HepG2 (cell line): Measurements from ENCODE around the gene TMEM108.

ENCODE experiments used
- CREB1 ChIP-seq, 2 experiments: fragments of 450-650 bp in 1 of 2; IDR thresholded peaks; 2 replicates each; pipeline ENCODE4 v1.6.1; 2016 to 2017; ENCODE audit warnings: control low read depth in 1 of 2, mild to moderate bottlenecking in 1 of 2, missing compliant biosample characterization in 1 of 2, missing genetic modification characterization in 1 of 2
- CTCF ChIP-seq: sonication (generic); formaldehyde crosslinking; IDR thresholded peaks from 2 replicates; pipeline ENCODE4 v1.5.0; 2020; ENCODE audit warnings: mild to moderate bottlenecking, missing genetic modification reagents, moderate library complexity
- EEA1 ChIP-seq: sonication (generic); formaldehyde crosslinking; IDR thresholded peaks from 2 replicates; pipeline ENCODE4 v1.5.1; 2020; ENCODE audit warnings: mild to moderate bottlenecking, missing genetic modification reagents, borderline replicate concordance
- GABPA ChIP-seq, 2 experiments: IDR thresholded peaks; 2 replicates each; pipeline ENCODE4 v1.6.1; 2011 to 2016; ENCODE audit warnings: low read depth in 2 of 2, low read length in 1 of 2, missing biosample characterization in 1 of 2, missing genetic modification characterization in 1 of 2
- IRF2 ChIP-seq: IDR thresholded peaks from 2 replicates; pipeline ENCODE4 v1.6.1; 2018; ENCODE audit warnings: missing genetic modification reagents, missing compliant biosample characterization
- POLR2A ChIP-seq, 2 experiments: IDR thresholded peaks; 2 replicates each; pipeline ENCODE4 v1.6.1; 2011; ENCODE audit warnings: low read depth in 2 of 2, low read length in 2 of 2, mild to moderate bottlenecking in 1 of 2, moderate library complexity in 1 of 2; ENCODE audit not compliant: insufficient read depth in 1 of 2
- SIN3A ChIP-seq: IDR thresholded peaks from 2 replicates; pipeline ENCODE4 v1.6.1; 2011; ENCODE audit warnings: low read depth, mild to moderate bottlenecking, control low read depth, low read length, borderline replicate concordance
- TCF7L2 ChIP-seq: IDR thresholded peaks from 2 replicates; pipeline ENCODE4 v1.6.1; 2011; ENCODE audit warnings: mild to moderate bottlenecking, low read depth, low read length, moderate library complexity
- ZBTB43 ChIP-seq: sonication (generic); formaldehyde crosslinking; conservative IDR thresholded peaks from 2 replicates; pipeline ENCODE4 v1.4.0; 2020; ENCODE audit warnings: missing genetic modification reagents
- ZFP1 ChIP-seq: IDR thresholded peaks from 2 replicates; pipeline ENCODE4 v1.6.1; 2016
- ZNF12 ChIP-seq: sonication (generic); formaldehyde crosslinking; IDR thresholded peaks from 2 replicates; pipeline ENCODE4 v1.5.0; 2020; ENCODE audit warnings: missing genetic modification reagents
- ZNF44 ChIP-seq: sonication (generic); formaldehyde crosslinking; IDR thresholded peaks from 2 replicates; pipeline ENCODE4 v1.5.1; 2020; ENCODE audit warnings: mild to moderate bottlenecking, missing genetic modification reagents
- TF ChIP-seq, protein P1 (sequence below): sonication (generic); formaldehyde crosslinking; IDR thresholded peaks from 2 replicates; pipeline ENCODE4 v1.4.0; 2020; ENCODE audit warnings: missing genetic modification reagents
- TF ChIP-seq, protein P2 (sequence below): IDR thresholded peaks from 2 replicates; pipeline ENCODE4 v1.6.1; 2016; ENCODE audit warnings: low read depth, missing genetic modification reagents, missing compliant biosample characterization

DNA sequence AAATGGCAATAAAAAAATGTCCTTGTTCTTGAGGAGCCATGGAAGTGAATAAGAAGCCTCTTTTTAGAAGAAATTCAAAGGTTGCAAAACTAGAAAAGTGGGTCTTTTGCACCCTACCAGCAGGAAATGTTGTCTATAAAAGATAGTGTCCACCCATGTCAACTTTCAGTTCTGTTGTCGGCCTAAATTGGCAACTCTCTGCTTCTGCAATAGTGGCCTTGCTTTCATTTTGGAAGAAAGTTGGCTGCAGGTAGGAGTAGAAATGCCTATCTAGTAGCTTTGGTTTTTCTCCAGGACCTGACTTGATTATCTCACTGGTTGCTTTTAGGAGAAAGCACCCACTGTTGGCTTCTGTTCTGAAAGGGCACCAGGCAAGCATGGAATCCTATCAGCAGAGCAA, 85.4 kb downstream of the TMEM108 start:
- TF ChIP-seq ZBTB43 (CRISPR knock-in tag), result no peak
- no peak for TF ChIP-seq EEA1 (CRISPR knock-in tag)
- TF ChIP-seq CTCF, result no peak
- TF ChIP-seq GABPA (IDR thresholded peaks at IDR 0.05; ENCODE audit: low read depth, low read length), result no peak
- no peak for TF ChIP-seq GABPA (CRISPR knock-in tag; IDR thresholded peaks at IDR 0.05; ENCODE audit: low read depth)
- TF ChIP-seq ZNF44 (CRISPR knock-in tag), result no peak
- TF ChIP-seq POLR2A (IDR thresholded peaks at IDR 0.05; ENCODE audit: insufficient read depth in 1 of 2, low read depth in 2 of 2, low read length in 2 of 2), result no peak
- TF ChIP-seq ZNF12, result no peak
- TF ChIP-seq TCF7L2, result no peak
- no peak for TF ChIP-seq SIN3A
- TF ChIP-seq, protein P1, sequence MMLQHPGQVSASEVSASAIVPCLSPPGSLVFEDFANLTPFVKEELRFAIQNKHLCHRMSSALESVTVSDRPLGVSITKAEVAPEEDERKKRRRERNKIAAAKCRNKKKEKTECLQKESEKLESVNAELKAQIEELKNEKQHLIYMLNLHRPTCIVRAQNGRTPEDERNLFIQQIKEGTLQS (CRISPR knock-in tag), result no peak
- TF ChIP-seq ZFP1, result no peak
- TF ChIP-seq, protein P2, sequence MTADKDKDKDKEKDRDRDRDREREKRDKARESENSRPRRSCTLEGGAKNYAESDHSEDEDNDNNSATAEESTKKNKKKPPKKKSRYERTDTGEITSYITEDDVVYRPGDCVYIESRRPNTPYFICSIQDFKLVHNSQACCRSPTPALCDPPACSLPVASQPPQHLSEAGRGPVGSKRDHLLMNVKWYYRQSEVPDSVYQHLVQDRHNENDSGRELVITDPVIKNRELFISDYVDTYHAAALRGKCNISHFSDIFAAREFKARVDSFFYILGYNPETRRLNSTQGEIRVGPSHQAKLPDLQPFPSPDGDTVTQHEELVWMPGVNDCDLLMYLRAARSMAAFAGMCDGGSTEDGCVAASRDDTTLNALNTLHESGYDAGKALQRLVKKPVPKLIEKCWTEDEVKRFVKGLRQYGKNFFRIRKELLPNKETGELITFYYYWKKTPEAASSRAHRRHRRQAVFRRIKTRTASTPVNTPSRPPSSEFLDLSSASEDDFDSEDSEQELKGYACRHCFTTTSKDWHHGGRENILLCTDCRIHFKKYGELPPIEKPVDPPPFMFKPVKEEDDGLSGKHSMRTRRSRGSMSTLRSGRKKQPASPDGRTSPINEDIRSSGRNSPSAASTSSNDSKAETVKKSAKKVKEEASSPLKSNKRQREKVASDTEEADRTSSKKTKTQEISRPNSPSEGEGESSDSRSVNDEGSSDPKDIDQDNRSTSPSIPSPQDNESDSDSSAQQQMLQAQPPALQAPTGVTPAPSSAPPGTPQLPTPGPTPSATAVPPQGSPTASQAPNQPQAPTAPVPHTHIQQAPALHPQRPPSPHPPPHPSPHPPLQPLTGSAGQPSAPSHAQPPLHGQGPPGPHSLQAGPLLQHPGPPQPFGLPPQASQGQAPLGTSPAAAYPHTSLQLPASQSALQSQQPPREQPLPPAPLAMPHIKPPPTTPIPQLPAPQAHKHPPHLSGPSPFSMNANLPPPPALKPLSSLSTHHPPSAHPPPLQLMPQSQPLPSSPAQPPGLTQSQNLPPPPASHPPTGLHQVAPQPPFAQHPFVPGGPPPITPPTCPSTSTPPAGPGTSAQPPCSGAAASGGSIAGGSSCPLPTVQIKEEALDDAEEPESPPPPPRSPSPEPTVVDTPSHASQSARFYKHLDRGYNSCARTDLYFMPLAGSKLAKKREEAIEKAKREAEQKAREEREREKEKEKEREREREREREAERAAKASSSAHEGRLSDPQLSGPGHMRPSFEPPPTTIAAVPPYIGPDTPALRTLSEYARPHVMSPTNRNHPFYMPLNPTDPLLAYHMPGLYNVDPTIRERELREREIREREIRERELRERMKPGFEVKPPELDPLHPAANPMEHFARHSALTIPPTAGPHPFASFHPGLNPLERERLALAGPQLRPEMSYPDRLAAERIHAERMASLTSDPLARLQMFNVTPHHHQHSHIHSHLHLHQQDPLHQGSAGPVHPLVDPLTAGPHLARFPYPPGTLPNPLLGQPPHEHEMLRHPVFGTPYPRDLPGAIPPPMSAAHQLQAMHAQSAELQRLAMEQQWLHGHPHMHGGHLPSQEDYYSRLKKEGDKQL, result no peak
- TF ChIP-seq IRF2 (CRISPR knock-in tag), result no peak
- TF ChIP-seq CREB1 (IDR thresholded peaks at IDR 0.05), result no peak
- TF ChIP-seq CREB1 (CRISPR knock-in tag; IDR thresholded peaks at IDR 0.05), result no peak
